ENCODE measurements around the gene MORC2.
A peak's percentile ranks its signal among the peaks of the same experiment; 100 is the strongest.

Gene MORC2

GRCh38 chr22:30992565-30992964 lies 24.0 kb upstream of the MORC2 start:
- TF ChIP-seq CTCF (IDR thresholded peaks at IDR 0.05; ENCODE audit: insufficient read depth, low read depth, low read length, missing control alignments) = no peak
- H3K4me3 ChIP-seq (ENCODE audit: low read depth, low read length) = no peak overlapping the region
- DNase-seq (ENCODE audit: low read depth) = no peak

DNA sequence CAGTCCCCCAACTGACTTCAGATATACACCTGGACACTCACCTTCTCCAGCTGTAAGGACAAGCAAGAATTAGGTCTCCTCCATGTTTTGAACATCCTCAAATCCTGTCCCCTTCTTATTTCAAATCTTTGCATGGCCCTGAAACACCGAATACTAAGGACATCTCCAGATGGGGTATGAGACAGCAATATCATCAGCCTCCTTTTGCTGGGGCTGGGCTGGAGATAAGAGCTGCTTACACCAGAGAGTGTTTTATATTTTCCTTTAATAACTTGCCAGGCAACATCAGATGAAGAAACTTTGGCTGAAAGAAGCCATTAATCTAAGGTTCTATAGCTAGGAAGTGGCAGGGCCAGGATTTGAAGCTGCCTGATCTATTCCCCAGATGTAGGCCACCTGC lies 22.1 kb upstream of the MORC2 start:
- no peak for DNase-seq (ENCODE audit: low read depth)
- no peak for TF ChIP-seq CTCF (IDR thresholded peaks at IDR 0.05; ENCODE audit: insufficient read depth, low read depth, low read length, missing control alignments)
- no peak overlapping the region for H3K4me3 ChIP-seq (ENCODE audit: low read depth, low read length)

DNA sequence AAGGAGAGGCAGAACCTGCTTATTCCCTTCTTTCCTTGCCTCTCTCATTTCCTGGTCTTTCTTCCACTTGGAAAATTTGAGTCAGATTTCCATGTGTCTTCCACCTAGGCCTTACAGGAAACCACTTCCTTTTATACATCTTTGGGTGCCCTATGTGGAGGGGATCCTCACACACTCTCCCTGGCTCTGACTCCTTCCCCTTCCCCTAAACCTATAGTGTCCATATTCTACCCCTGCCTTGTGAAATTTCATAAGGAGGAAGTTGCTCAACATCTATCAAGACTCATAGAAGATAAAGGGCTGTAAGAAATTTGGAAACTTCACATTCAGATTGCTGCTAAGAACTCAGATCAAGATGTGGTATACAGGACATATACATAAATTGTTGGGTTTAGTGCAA lies 20.9 kb upstream of the MORC2 start:
- no peak overlapping the region for H3K4me3 ChIP-seq (ENCODE audit: low read depth, low read length)
- no peak for TF ChIP-seq CTCF (IDR thresholded peaks at IDR 0.05; ENCODE audit: insufficient read depth, low read depth, low read length, missing control alignments)
- DNase-seq (ENCODE audit: low read depth) = no peak

- no peak for DNase-seq (ENCODE audit: low read depth)
- no peak overlapping the region for H3K4me3 ChIP-seq (ENCODE audit: low read depth, low read length)
- TF ChIP-seq CTCF (IDR thresholded peaks at IDR 0.05; ENCODE audit: insufficient read depth, low read depth, low read length, missing control alignments) = no peak
Measured at GRCh38 chr22:30985561-30986208, 17.1 kb upstream of the MORC2 start.

DNA sequence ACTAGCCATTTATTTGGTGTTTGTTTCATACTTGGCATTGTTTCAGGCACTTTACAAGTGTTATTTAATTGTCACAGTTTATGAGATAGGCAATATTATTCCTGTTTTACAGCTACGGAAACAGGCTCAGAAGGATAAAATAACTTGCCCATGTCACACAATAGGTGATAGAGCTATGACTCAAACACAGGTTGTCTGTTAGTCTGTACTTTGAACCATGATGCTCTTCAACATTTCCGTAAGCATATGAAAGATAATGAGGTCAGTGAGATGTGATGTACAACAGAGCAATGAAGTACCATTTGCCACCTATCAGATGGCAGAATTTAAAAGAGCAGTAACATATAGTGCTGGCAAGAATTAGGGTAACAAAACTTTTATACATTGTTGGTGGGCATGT lies 15.7 kb upstream of the MORC2 start:
- DNase-seq (ENCODE audit: low read depth) = no peak
- no peak overlapping the region for H3K4me3 ChIP-seq (ENCODE audit: low read depth, low read length)
- no peak for TF ChIP-seq CTCF (IDR thresholded peaks at IDR 0.05; ENCODE audit: insufficient read depth, low read depth, low read length, missing control alignments)

GRCh38 chr22:30982512-30982911 lies 13.9 kb upstream of the MORC2 start:
- no peak overlapping the region for H3K4me3 ChIP-seq (ENCODE audit: low read depth, low read length)
- DNase-seq (ENCODE audit: low read depth) = no peak
- TF ChIP-seq CTCF (IDR thresholded peaks at IDR 0.05; ENCODE audit: insufficient read depth, low read depth, low read length, missing control alignments) = no peak

DNA sequence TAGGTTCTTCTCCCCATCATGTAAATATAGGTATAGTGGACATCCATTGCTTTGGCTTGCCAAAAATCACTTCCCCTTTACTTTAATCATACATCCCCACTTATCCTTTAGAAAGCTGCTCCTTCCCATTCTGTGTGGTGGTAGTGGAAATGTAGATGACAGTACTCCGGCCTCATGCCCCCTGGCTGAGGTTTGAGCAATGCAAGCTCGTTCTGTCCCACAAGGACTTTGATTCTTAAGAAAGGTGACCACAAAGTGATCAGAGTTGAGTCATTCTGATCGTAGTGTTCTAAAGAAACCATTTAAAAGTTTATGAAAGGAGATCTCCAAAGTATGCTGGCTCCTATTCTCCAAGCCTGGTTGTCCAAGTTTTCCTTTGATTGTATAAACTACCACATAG lies 11.4 kb upstream of the MORC2 start:
- peak; percentile 14 for DNase-seq (ENCODE audit: low read depth)
- no peak overlapping the region for H3K4me3 ChIP-seq (ENCODE audit: low read depth, low read length)
- TF ChIP-seq CTCF (IDR thresholded peaks at IDR 0.05; ENCODE audit: insufficient read depth, low read depth, low read length, missing control alignments) = no peak
